ENCODE results near the gene SMYD3.

Gene SMYD3

GRCh38 chr1:245797592-245798348, 709.3 kb downstream of the SMYD3 start (continued):
- TF ChIP-seq TSHZ1 (tag by site-specific recombination; IDR thresholded peaks at IDR 0.05; ENCODE audit: borderline replicate concordance) (no peak), ZBTB10 (tag by site-specific recombination; IDR thresholded peaks at IDR 0.05) (no peak), ZNF433 (tag by site-specific recombination; IDR thresholded peaks at IDR 0.05; ENCODE audit: low read depth) (no peak), HOXA7 (CRISPR knock-in tag; IDR thresholded peaks at IDR 0.05; ENCODE audit: borderline replicate concordance) (no peak), ZNF658 (tag by site-specific recombination; IDR thresholded peaks at IDR 0.05) (no peak), ZNF16 (tag by site-specific recombination; IDR thresholded peaks at IDR 0.05; ENCODE audit: low read depth) (no peak)

- CTCF ChIA-PET = no interaction called here
These were observed 715.4 kb downstream of the SMYD3 start for GRCh38 chr1:245791410-245792312.

GRCh38 chr1:245790441-245790840, 716.6 kb downstream of the SMYD3 start:
- ChIA-PET POLR2A (no interaction called here), CTCF (no interaction called here)
- no peaks in the 10 kb centered on the region for H3K36me3 ChIP-seq (ENCODE audit: control insufficient read depth in 2 of 2, insufficient read depth in 1 of 2, low read length in 2 of 2)
- no peak overlapping the region for H3K27ac ChIP-seq (ENCODE audit: extremely low read depth, low read depth, low read length)
- no peaks in the 10 kb centered on the region for H3K4me1 ChIP-seq (ENCODE audit: control insufficient read depth, insufficient read depth, low read length)
- no peaks in the 10 kb centered on the region for H3K9me3 ChIP-seq (ENCODE audit: control insufficient read depth, insufficient read depth, low read depth, low read length)
- H3K4me3 ChIP-seq (ENCODE audit: low read depth, low read length) = no peak overlapping the region
- TF ChIP-seq PRDM6 (tag by site-specific recombination; IDR thresholded peaks at IDR 0.05) = no peak
- TF ChIP-seq ZNF433 (tag by site-specific recombination; IDR thresholded peaks at IDR 0.05; ENCODE audit: low read depth) = no peak
- TF ChIP-seq ZSCAN4 (tag by site-specific recombination; IDR thresholded peaks at IDR 0.05) = no peak
- TF ChIP-seq ZNF707 (tag by site-specific recombination; IDR thresholded peaks at IDR 0.05) = no peak
- no peak for TF ChIP-seq ZFP41 (tag by site-specific recombination; IDR thresholded peaks at IDR 0.05; ENCODE audit: borderline replicate concordance)
- no peak for TF ChIP-seq ZNF121 (tag by site-specific recombination; IDR thresholded peaks at IDR 0.05)
- TF ChIP-seq ZNF138 (tag by site-specific recombination; IDR thresholded peaks at IDR 0.05; ENCODE audit: borderline replicate concordance) = no peak
- no peak for TF ChIP-seq ZNF704 (tag by site-specific recombination; IDR thresholded peaks at IDR 0.05)
- TF ChIP-seq PRDM4 (tag by site-specific recombination; IDR thresholded peaks at IDR 0.05) = no peak
- no peak for TF ChIP-seq ZNF114 (tag by site-specific recombination; IDR thresholded peaks at IDR 0.05)

More at GRCh38 chr1:245791410-245792312, 715.4 kb downstream of the SMYD3 start:
- TF ChIP-seq ZNF785 (tag by site-specific recombination; IDR thresholded peaks at IDR 0.05) (no peak), ZNF23 (tag by site-specific recombination; IDR thresholded peaks at IDR 0.05; ENCODE audit: borderline replicate concordance) (no peak), ZNF37A (tag by site-specific recombination; IDR thresholded peaks at IDR 0.05) (no peak), ZNF596 (tag by site-specific recombination; IDR thresholded peaks at IDR 0.05) (no peak), ZNF221 (tag by site-specific recombination; IDR thresholded peaks at IDR 0.05; ENCODE audit: borderline replicate concordance) (no peak)
- H3K4me3 ChIP-seq (ENCODE audit: low read depth, low read length) = no peak overlapping the region
- no peaks in the 10 kb centered on the region for H3K9me3 ChIP-seq (ENCODE audit: control insufficient read depth, insufficient read depth, low read depth, low read length)
- no peaks in the 10 kb centered on the region for H3K36me3 ChIP-seq (ENCODE audit: control insufficient read depth in 2 of 2, insufficient read depth in 1 of 2, low read length in 2 of 2)
- no peaks in the 10 kb centered on the region for H3K4me1 ChIP-seq (ENCODE audit: control insufficient read depth, insufficient read depth, low read length)
- POLR2A ChIA-PET = no interaction called here
- H3K27ac ChIP-seq (ENCODE audit: extremely low read depth, low read depth, low read length) = no peak overlapping the region
